Loucy (cell line): Measurements from ENCODE around the gene MEF2A.

ENCODE experiments used
- EZH2phosphoT487 ChIP-seq: fragments of 200-600 bp; IDR thresholded peaks from 2 replicates; pipeline ENCODE4 v1.6.1; 2018; ENCODE audit warnings: antibody characterized with exemption, mild to moderate bottlenecking, moderate library complexity, borderline replicate concordance
- TF ChIP-seq, protein P1 (sequence below): fragments of 200-600 bp; sonication (generic); conservative IDR thresholded peaks from 2 replicates; pipeline ENCODE4 v1.5.1; 2014; ENCODE audit warnings: mild to moderate bottlenecking, antibody characterized with exemption, low read length

DNA sequence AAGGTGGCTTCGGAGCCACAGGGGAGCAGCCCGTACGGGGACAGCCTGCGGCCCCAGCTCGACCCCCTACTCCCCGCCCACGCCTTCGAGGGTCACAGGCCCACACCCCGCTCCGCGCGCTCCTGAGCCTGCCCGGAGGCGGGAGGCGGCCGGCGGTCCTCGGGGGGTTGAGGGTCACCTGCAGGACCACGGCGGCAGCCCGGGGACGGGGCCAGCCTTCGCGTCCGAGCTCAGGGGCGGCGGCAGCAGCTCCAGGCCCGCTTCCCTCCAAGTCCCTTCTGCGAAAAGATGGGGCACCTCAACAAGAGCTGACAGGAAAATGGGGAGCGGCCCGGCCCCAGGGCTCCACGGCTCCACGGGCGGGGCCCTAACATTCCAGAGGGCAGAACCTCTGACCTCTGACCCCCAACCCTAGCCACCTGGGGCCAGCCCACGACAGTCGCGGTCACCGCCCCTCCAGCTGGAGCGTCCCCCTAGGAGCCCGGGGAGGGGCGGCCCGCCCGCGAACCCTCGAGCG is 167.0 kb downstream of the MEF2A start:
- TF ChIP-seq, protein P1, sequence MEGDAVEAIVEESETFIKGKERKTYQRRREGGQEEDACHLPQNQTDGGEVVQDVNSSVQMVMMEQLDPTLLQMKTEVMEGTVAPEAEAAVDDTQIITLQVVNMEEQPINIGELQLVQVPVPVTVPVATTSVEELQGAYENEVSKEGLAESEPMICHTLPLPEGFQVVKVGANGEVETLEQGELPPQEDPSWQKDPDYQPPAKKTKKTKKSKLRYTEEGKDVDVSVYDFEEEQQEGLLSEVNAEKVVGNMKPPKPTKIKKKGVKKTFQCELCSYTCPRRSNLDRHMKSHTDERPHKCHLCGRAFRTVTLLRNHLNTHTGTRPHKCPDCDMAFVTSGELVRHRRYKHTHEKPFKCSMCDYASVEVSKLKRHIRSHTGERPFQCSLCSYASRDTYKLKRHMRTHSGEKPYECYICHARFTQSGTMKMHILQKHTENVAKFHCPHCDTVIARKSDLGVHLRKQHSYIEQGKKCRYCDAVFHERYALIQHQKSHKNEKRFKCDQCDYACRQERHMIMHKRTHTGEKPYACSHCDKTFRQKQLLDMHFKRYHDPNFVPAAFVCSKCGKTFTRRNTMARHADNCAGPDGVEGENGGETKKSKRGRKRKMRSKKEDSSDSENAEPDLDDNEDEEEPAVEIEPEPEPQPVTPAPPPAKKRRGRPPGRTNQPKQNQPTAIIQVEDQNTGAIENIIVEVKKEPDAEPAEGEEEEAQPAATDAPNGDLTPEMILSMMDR, result no peak
- TF ChIP-seq EZH2phosphoT487, result no peak
